ENCODE results near the gene GLG1. TPM values are rescaled to one million over a fixed set of nuclear protein-coding genes. Genes with fewer than 3 reads are reported as not detected.
A peak's percentile ranks its signal among the peaks of the same experiment; 100 is the strongest.

Gene GLG1
- polyA plus RNA-seq (36.6 and 40.2 TPM in 2 replicates), polyA minus RNA-seq (123 and 132 TPM in 2 replicates)

GRCh38 chr16:74606521-74607309, at the start of gene GLG1:
Gene GLG1, minus strand, starts transcription at chr16:74607114. Its CDS starts 20 bp downstream, at chr16:74607094.
- Histone ChIP-seq H3K9ac (ENCODE audit: low read length) (peak within 1 kb of the TSS; percentile 96), H3K9me2 (ENCODE audit: insufficient read depth, low read length) (no peaks in the 10 kb centered on the region), H3F3A (ENCODE audit: insufficient read depth, low read length, poor library complexity, severe bottlenecking) (no peaks in the 10 kb centered on the region), H3K9me3 (ENCODE audit: low read length) (no peaks in the 10 kb centered on the region), H4K20me1 (ENCODE audit: insufficient read depth) (no peaks in the 10 kb centered on the region), H3K4me2 (ENCODE audit: low read length) (peak within 1 kb of the TSS; percentile 76), H3K27me3 (ENCODE audit: insufficient read depth, low read depth, low read length) (no peaks in the 10 kb centered on the region), H3K36me3 (ENCODE audit: insufficient read depth, low read length) (no peaks in the 10 kb centered on the region), H3K27ac (ENCODE audit: low read length) (peak within 1 kb of the TSS; percentile 94), H2AFZ (ENCODE audit: low read depth, low read length) (peak within 1 kb of the TSS; percentile 90), H3K79me2 (replicated peaks; ENCODE audit: insufficient read depth, low read length) (peaks cover 44% of the 10 kb centered on the region), H3K4me3 (ENCODE audit: low read length) (peak within 1 kb of the TSS; percentile 99)
- peak; percentile 91 for TF ChIP-seq TAF1 (IDR thresholded peaks at IDR 0.05; ENCODE audit: low read depth)
- TF ChIP-seq, protein P1, sequence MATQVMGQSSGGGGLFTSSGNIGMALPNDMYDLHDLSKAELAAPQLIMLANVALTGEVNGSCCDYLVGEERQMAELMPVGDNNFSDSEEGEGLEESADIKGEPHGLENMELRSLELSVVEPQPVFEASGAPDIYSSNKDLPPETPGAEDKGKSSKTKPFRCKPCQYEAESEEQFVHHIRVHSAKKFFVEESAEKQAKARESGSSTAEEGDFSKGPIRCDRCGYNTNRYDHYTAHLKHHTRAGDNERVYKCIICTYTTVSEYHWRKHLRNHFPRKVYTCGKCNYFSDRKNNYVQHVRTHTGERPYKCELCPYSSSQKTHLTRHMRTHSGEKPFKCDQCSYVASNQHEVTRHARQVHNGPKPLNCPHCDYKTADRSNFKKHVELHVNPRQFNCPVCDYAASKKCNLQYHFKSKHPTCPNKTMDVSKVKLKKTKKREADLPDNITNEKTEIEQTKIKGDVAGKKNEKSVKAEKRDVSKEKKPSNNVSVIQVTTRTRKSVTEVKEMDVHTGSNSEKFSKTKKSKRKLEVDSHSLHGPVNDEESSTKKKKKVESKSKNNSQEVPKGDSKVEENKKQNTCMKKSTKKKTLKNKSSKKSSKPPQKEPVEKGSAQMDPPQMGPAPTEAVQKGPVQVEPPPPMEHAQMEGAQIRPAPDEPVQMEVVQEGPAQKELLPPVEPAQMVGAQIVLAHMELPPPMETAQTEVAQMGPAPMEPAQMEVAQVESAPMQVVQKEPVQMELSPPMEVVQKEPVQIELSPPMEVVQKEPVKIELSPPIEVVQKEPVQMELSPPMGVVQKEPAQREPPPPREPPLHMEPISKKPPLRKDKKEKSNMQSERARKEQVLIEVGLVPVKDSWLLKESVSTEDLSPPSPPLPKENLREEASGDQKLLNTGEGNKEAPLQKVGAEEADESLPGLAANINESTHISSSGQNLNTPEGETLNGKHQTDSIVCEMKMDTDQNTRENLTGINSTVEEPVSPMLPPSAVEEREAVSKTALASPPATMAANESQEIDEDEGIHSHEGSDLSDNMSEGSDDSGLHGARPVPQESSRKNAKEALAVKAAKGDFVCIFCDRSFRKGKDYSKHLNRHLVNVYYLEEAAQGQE (IDR thresholded peaks at IDR 0.05; ENCODE audit: borderline replicate concordance), result peak; percentile 84
- peak; percentile 26 for TF ChIP-seq RAD21 (conservative IDR thresholded peaks at IDR 0.05)
- TF ChIP-seq CTCF (IDR thresholded peaks at IDR 0.05; ENCODE audit: poor library complexity, severe bottlenecking), result peak; percentile 27
- TF ChIP-seq EP300 (conservative IDR thresholded peaks at IDR 0.05; ENCODE audit: poor library complexity, severe bottlenecking), result peak; percentile 22
- no peak for TF ChIP-seq EZH2 (IDR thresholded peaks at IDR 0.05; ENCODE audit: borderline replicate concordance, insufficient read depth, low read length, poor library complexity, severe bottlenecking)
- peak; percentile 97 for TF ChIP-seq POLR2AphosphoS5 (IDR thresholded peaks at IDR 0.05)
- TF ChIP-seq MXI1 (conservative IDR thresholded peaks at IDR 0.05; ENCODE audit: poor library complexity, severe bottlenecking), result peak; percentile 79
- TF ChIP-seq SMC3 (conservative IDR thresholded peaks at IDR 0.05; ENCODE audit: poor library complexity), result peak; percentile 38

DNA sequence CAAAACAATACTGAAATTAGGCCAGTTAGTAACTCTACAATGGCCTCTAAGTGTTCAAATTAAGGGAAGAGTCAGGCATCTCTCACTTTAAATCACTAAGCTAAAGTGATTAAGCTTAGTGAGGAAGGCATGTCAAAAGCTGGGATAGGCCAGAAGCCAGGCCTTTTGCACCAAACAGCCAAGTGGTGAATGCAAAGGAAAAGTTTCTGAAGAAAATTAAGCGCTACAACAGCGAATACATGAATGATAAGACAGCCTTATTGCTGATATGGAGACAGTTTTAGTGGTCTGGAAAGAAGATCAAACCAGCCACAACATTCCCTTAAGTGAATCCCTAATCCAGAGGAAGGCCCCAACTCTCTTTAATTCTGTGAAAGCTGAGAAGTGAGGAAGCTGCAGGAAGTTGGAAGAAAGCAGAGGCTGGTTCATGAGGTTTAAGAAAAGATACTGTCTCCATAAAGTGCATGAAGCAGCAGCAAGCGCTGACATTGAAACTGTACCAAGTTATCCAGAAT, 47.7 kb upstream of the GLG1 start:
- Histone ChIP-seq H3F3A (ENCODE audit: insufficient read depth, low read length, poor library complexity, severe bottlenecking) (no peaks in the 10 kb centered on the region), H3K9ac (ENCODE audit: low read length) (no peak overlapping the region), H3K4me3 (ENCODE audit: low read length) (no peak overlapping the region), H2AFZ (ENCODE audit: low read depth, low read length) (no peak overlapping the region), H3K27ac (ENCODE audit: low read length) (no peak overlapping the region), H3K79me2 (replicated peaks; ENCODE audit: insufficient read depth, low read length) (peaks cover 18% of the 10 kb centered on the region), H3K9me3 (ENCODE audit: low read length) (no peaks in the 10 kb centered on the region), H3K9me2 (ENCODE audit: insufficient read depth, low read length) (no peaks in the 10 kb centered on the region), H3K4me2 (ENCODE audit: low read length) (no peak overlapping the region), H3K36me3 (ENCODE audit: insufficient read depth, low read length) (no peaks in the 10 kb centered on the region), H3K27me3 (ENCODE audit: insufficient read depth, low read depth, low read length) (no peaks in the 10 kb centered on the region), H4K20me1 (ENCODE audit: insufficient read depth) (no peaks in the 10 kb centered on the region)
- TF ChIP-seq SMC3 (conservative IDR thresholded peaks at IDR 0.05; ENCODE audit: poor library complexity), result no peak
- no peak for TF ChIP-seq EP300 (conservative IDR thresholded peaks at IDR 0.05; ENCODE audit: poor library complexity, severe bottlenecking)
- TF ChIP-seq, protein P1 (IDR thresholded peaks at IDR 0.05; ENCODE audit: borderline replicate concordance), result no peak
- TF ChIP-seq EZH2 (IDR thresholded peaks at IDR 0.05; ENCODE audit: borderline replicate concordance, insufficient read depth, low read length, poor library complexity, severe bottlenecking), result no peak
- no peak for TF ChIP-seq RAD21 (conservative IDR thresholded peaks at IDR 0.05)
- TF ChIP-seq POLR2AphosphoS5 (IDR thresholded peaks at IDR 0.05), result no peak
- no peak for TF ChIP-seq CTCF (IDR thresholded peaks at IDR 0.05; ENCODE audit: poor library complexity, severe bottlenecking)
- TF ChIP-seq MXI1 (conservative IDR thresholded peaks at IDR 0.05; ENCODE audit: poor library complexity, severe bottlenecking), result no peak
- TF ChIP-seq TAF1 (IDR thresholded peaks at IDR 0.05; ENCODE audit: low read depth), result no peak

Measured in neural cell (in vitro differentiated cells).